Epidermal melanocyte (primary cell): ENCODE measurements around the gene PTPRN2.

Experiments
- DNase-seq: peaks from one replicate; pipeline ENCODE4 v3.0.0; 2011; ENCODE audit warnings: low spot score; ENCODE audit not compliant: insufficient read length

Gene PTPRN2

DNA sequence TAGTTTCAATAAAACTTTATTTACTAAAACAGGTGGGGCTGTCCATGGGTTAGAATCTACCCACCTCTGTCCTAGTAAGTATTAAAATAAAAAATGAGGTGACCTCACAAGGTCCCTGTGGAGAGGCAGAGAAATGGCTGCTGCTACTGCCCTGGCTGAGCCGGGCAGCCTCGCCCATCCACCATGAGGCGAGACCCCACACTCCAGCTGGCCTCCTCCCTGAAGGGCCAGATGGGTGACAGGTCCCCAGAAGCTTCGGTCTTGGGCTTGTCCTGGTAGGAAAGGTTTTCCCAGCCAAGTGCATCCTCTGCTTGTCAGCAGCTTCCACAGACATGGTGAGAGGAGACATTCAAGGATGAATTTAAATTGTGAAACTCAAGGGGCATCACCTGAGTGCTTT is 565.8 kb downstream of the PTPRN2 start:
- no peak for DNase-seq

GRCh38 chr7:158020706-158021095 is 566.9 kb downstream of the PTPRN2 start:
- no peak for DNase-seq

- no peak for DNase-seq
These were observed 567.6 kb downstream of the PTPRN2 start for GRCh38 chr7:158019726-158020705.

DNA sequence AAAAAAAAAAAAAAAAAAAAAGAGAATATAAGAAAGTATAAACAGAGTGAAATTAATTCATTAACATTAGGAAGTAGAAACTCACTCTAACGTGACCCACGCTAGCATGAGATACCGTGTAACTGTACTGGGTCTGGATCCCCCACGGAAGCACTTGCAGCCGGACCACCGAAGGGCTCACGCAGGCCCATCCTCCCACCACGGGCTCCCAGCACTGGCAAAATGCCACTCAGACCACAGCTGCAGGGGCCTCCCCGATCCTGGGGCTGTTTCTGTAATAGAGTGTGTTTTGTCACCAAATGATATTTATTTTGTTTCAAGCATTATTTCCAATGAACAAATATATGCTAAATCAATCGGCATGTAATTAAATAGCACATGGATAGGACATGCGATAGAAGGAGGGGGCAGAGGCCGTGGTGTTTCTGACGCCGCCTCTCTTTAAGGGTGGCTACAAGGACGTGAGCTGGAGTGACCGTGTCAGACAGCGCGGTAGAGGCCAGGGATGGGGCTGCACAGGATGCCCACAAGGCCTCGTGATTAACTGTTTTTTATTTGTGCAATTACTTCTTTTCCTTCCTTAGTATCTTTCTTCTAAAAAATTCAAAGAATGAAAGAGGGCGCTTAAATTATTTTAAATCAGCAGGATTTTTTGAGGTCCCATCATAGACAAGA is 568.5 kb downstream of the PTPRN2 start:
- no peak for DNase-seq

- no peak for DNase-seq
These were observed 569.4 kb downstream of the PTPRN2 start for GRCh38 chr7:158018098-158018762.

GRCh38 chr7:158017111-158018097 is 570.2 kb downstream of the PTPRN2 start:
- no peak for DNase-seq

DNA sequence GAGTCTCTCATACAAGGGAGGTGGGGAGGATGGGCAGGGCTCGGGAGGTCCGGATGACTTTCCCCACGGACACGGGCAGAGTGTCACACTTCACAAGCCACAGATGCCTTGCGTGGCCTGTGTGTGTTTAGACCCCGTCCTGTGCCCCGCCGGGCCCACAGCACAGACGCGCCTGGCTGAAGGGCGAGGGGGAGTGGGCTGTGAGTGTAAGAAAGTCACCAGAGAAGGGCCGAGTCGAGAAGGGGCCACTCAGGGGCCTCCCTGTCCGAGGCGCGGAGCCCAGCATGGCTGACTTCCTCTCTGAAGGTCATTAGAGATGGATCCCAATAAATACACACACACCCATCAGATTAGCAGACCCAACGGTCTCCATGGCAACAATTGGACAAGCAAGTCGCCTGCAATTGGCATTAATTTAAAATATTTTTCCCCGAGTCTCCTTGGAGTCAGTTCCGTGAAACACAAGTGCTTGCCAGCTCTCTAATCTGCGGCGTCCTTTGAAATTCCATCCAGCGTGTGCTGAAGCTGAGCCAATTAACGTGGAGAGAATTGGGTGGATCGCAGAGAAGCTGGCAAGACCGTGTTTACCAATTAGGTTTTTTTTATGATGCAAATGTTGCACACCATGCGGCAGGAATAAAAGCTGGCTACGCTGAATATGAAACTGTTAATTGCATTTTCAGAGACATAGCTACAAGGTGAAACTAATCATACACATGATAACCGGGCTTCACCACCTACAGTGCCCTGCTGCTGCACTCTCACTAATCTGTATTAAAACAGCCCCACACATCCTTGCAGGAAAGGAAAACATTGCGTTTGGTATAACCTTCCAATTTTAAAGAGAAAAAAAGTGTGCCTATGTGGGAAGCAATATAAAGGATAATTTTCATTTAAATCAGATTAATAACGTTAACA is 571.2 kb downstream of the PTPRN2 start:
- no peak for DNase-seq

- DNase-seq, result no peak
These were observed 572.0 kb downstream of the PTPRN2 start for GRCh38 chr7:158015403-158016179.

DNA sequence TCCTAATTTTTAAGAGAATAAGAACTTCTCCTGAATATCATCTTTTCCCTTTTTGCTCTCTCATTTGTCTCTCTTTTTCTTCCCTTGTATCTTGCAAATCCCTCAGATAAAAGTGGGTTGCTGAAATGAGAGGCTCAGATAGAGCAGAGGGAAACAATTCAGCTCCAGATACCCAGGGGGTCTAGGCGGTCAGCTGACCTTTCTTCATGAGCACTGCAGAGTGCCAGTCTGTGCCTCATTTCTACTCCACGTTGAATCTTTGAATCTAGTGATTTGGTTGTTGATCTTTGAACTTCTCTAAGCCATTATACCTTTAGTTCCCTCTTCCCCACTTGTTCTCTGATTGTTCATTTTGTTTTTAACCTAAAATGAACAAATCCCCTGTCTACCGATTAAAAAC is 572.6 kb downstream of the PTPRN2 start:
- no peak for DNase-seq

- no peak for DNase-seq
These were observed 574.4 kb downstream of the PTPRN2 start for GRCh38 chr7:158013085-158013668.

- no peak for DNase-seq
These were observed 575.7 kb downstream of the PTPRN2 start for GRCh38 chr7:158011941-158012340.

DNA sequence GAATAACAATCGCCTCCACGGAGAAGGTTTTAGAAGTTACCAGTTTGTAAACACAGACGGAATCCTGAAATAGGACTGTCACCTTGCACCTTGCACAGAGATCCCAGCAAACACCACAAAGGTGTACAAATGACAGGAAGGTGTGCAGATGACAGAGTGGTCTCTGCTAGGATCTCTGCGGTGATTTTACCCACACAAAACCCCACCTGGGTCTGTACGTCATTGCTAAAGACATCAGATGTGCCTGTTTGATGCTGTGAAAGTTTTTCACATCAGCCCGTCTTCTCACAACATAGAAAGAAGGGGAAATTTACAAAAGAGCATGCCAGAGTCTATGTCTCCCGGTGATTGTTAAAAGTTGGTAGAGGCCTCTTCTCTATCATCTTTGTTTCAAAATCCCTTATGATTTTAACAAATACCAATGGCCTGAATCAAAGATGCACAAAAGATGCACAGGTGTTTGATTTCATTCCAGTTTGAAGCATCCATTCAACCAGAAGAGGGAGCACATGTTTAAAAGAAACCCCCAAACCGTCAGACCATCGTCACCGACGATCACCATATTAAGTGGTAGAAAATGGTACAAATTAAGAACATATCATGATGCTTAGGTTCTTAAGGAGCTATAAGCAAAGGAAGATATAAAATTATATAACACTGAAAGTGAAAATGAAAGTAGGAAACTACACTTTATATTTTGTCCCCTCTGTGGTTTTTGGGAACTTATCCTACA is 576.5 kb downstream of the PTPRN2 start:
- DNase-seq, result no peak

- DNase-seq, result no peak
These were observed 577.7 kb downstream of the PTPRN2 start for GRCh38 chr7:158009886-158010285.

GRCh38 chr7:158008267-158008666 is 579.4 kb downstream of the PTPRN2 start:
- DNase-seq, result no peak

- no peak for DNase-seq
These were observed 579.8 kb downstream of the PTPRN2 start for GRCh38 chr7:158007697-158008257.

DNA sequence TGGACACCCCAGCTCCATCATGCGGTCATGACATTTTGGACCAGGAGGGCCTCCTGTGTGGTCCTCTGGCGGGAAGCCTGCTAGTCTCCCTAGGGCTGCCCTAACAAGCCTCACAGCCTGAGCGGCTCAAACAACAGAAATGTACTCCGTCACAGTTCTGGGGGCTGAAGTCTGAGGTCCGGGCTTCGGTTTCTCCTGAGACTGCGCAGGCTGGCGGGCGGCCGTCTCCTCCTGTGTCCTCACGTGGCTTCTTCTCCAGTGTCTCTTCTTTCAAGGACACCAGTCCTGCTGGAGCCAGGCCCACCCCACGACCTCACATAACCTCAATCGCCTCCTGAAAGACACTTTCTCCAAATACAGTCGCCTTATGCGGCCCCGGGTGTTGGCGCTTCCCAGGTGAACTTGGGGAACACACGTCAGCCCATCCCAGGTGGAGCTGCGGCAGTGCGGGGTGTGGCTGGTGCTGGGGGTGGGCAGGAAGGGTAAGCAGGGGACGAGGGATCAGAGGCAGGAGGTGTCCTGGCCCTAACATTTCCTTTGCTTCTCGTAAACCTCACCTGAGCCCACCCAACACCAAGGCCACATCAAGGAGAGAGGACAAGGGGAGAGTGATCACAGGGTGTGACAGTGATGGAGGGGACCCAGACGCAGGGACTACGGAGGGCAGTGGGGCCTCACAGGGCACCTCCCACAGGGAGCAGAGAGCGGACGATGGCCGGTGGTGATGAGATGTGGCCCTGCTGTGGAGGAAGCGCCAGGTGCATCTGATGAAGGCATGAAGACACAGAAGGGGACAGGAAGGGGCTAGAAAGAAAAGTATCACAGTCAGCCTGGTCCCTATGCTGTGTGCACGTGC is 580.6 kb downstream of the PTPRN2 start:
- no peak for DNase-seq

DNA sequence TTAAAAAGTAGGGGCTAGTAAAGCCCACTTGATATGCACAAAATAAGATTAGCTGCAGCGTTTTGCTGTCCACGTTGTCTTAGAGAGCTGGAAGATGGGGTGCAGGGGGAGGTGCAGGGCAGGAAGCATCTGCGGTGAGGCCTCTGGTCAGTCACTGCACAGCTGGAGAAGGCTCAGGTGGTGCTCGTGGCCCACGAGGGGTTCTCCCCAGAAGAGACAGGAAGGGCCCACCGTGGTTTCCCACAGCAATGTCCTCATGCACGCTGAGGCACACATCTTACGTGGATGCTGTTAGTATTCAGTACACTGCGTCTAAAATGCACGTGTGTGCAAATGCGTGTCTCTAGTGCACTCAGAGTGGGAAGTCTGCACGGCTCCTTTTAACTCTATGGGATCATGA is 582.1 kb downstream of the PTPRN2 start:
- no peak for DNase-seq
